ENCODE measurements around the gene ZNF500. TPM values are rescaled to one million over a fixed set of nuclear protein-coding genes. Genes with fewer than 3 reads are reported as not detected.

The ZNF500 gene
- total RNA-seq, 1 donor from 2014 or later = 23.5 TPM

- no peak for DNase-seq (ENCODE audit: low spot score, unreplicated experiment)
- H3K36me3 Mint-ChIP-seq (ENCODE audit: insufficient read depth) = peaks cover 10% of the 10 kb centered on the region
- no peaks in the 10 kb centered on the region for H3K27me3 Mint-ChIP-seq
- no peak for TF ChIP-seq CTCF (IDR thresholded peaks at IDR 0.05; ENCODE audit: unreplicated experiment)
- H3K27ac Mint-ChIP-seq = no peak overlapping the region
- no peaks in the 10 kb centered on the region for H3K4me1 Mint-ChIP-seq (ENCODE audit: low read depth)
- H3K4me3 Mint-ChIP-seq (ENCODE audit: low read depth) = no peak overlapping the region
- H3K9me3 Mint-ChIP-seq (ENCODE audit: low read depth) = no peaks in the 10 kb centered on the region
Observed at GRCh38 chr16:4704913-4705312, 62.0 kb downstream of the ZNF500 start.

- no peak overlapping the region for H3K4me3 Mint-ChIP-seq (ENCODE audit: low read depth)
- H3K27me3 Mint-ChIP-seq = no peaks in the 10 kb centered on the region
- no peak overlapping the region for H3K27ac Mint-ChIP-seq
- DNase-seq (ENCODE audit: low spot score, unreplicated experiment) = no peak
- H3K9me3 Mint-ChIP-seq (ENCODE audit: low read depth) = no peaks in the 10 kb centered on the region
- no peaks in the 10 kb centered on the region for H3K4me1 Mint-ChIP-seq (ENCODE audit: low read depth)
- TF ChIP-seq CTCF (IDR thresholded peaks at IDR 0.05; ENCODE audit: unreplicated experiment) = no peak
- peaks cover 10% of the 10 kb centered on the region for H3K36me3 Mint-ChIP-seq (ENCODE audit: insufficient read depth)
Observed at GRCh38 chr16:4704491-4704890, 62.5 kb downstream of the ZNF500 start.

- no peaks in the 10 kb centered on the region for H3K9me3 Mint-ChIP-seq (ENCODE audit: low read depth)
Observed at GRCh38 chr16:4703906-4704305, 63.1 kb downstream of the ZNF500 start.

GRCh38 chr16:4702466-4702808 lies 64.5 kb downstream of the ZNF500 start:
- no peaks in the 10 kb centered on the region for H3K9me3 Mint-ChIP-seq (ENCODE audit: low read depth)
- H3K4me3 Mint-ChIP-seq (ENCODE audit: low read depth) = no peak overlapping the region
- H3K27me3 Mint-ChIP-seq = no peaks in the 10 kb centered on the region
- DNase-seq (ENCODE audit: low spot score, unreplicated experiment) = no peak
- H3K36me3 Mint-ChIP-seq (ENCODE audit: insufficient read depth) = peaks cover 9% of the 10 kb centered on the region
- TF ChIP-seq CTCF (IDR thresholded peaks at IDR 0.05; ENCODE audit: unreplicated experiment) = no peak
- H3K4me1 Mint-ChIP-seq (ENCODE audit: low read depth) = no peaks in the 10 kb centered on the region
- H3K27ac Mint-ChIP-seq = no peak overlapping the region

More at GRCh38 chr16:4703906-4704305, 63.1 kb downstream of the ZNF500 start:
- no peak overlapping the region for H3K4me3 Mint-ChIP-seq (ENCODE audit: low read depth)
- no peak overlapping the region for H3K27ac Mint-ChIP-seq
- no peaks in the 10 kb centered on the region for H3K4me1 Mint-ChIP-seq (ENCODE audit: low read depth)
- no peak for DNase-seq (ENCODE audit: low spot score, unreplicated experiment)
- no peaks in the 10 kb centered on the region for H3K27me3 Mint-ChIP-seq
- H3K36me3 Mint-ChIP-seq (ENCODE audit: insufficient read depth) = peaks cover 9% of the 10 kb centered on the region
- TF ChIP-seq CTCF (IDR thresholded peaks at IDR 0.05; ENCODE audit: unreplicated experiment) = no peak

- Mint-ChIP-seq H3K27ac (no peak overlapping the region), H3K4me3 (ENCODE audit: low read depth) (no peak overlapping the region), H3K4me1 (ENCODE audit: low read depth) (no peaks in the 10 kb centered on the region), H3K9me3 (ENCODE audit: low read depth) (no peaks in the 10 kb centered on the region), H3K27me3 (no peaks in the 10 kb centered on the region), H3K36me3 (ENCODE audit: insufficient read depth) (peaks cover 8% of the 10 kb centered on the region)
- no peak for DNase-seq (ENCODE audit: low spot score, unreplicated experiment)
- TF ChIP-seq CTCF (IDR thresholded peaks at IDR 0.05; ENCODE audit: unreplicated experiment) = no peak
Observed at GRCh38 chr16:4701791-4702465, 65.0 kb downstream of the ZNF500 start.

Data from progenitor cell of endocrine pancreas (in vitro differentiated cells).